Mucosa of gallbladder (tissue), 1 donor: ENCODE measurements around the gene TMEM187. TPM values are rescaled to one million over a fixed set of nuclear protein-coding genes. Genes with fewer than 3 reads are reported as not detected.
A peak's percentile ranks its signal among the peaks of the same experiment; 100 is the strongest.

ENCODE experiments used
- DNase-seq: peaks from one replicate; pipeline ENCODE4 v3.0.0-alpha.2; 2020; ENCODE audit warnings: low spot score
- total RNA-seq: library from RNA; stranded (reverse); gene quantifications from one replicate; pipeline ENCODE4 v1.2.1, GENCODE V29; 2021
- donor health status: DM: no; HTN: no; CAD: no.

Gene TMEM187, protein sequence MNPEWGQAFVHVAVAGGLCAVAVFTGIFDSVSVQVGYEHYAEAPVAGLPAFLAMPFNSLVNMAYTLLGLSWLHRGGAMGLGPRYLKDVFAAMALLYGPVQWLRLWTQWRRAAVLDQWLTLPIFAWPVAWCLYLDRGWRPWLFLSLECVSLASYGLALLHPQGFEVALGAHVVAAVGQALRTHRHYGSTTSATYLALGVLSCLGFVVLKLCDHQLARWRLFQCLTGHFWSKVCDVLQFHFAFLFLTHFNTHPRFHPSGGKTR
- total RNA-seq: 14.4 TPM

DNA sequence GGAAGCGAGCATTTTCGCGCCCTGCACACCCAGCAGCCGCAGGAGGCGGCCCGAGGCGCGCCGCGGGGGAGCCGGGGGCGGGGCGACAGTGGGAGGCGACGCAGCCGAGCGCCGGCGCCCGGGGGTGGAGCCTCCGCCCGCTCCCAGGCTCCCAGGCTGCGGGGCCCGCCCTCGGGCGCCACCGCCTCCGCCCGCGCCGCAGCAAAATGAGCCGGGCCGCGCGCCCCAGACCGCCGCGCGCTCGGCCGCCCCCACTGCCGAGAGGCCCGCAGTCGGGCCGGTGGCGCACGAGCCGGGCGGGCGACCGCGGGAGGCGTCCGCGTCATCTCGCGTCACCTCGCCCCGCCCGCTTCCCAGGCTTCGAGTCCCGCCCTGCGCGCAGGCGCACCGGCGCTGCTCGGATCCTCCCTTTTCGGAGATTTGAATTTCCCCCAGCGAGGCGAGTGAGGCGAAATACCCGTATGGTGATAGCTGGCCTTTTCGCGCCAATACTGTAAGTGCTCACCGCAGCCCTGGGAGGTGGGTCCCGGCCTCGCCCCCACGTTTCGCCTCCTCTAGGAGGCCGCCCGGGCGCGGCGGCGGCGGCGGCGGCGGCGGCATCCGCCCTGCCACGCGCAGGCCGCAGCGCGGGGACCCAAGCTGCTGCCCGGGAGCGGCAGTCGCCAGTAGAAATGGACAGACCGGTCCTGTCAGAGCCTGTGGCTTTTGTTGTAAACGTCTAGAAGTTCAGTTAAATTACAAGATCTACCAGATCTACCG is at the start of gene TMEM187:
Gene TMEM187 (plus strand): TSS at position 387 of the 759 bp plus-strand sequence. CDS start 9,309 bp downstream, outside the sequence.
- DNase-seq: peak; percentile 87

DNA sequence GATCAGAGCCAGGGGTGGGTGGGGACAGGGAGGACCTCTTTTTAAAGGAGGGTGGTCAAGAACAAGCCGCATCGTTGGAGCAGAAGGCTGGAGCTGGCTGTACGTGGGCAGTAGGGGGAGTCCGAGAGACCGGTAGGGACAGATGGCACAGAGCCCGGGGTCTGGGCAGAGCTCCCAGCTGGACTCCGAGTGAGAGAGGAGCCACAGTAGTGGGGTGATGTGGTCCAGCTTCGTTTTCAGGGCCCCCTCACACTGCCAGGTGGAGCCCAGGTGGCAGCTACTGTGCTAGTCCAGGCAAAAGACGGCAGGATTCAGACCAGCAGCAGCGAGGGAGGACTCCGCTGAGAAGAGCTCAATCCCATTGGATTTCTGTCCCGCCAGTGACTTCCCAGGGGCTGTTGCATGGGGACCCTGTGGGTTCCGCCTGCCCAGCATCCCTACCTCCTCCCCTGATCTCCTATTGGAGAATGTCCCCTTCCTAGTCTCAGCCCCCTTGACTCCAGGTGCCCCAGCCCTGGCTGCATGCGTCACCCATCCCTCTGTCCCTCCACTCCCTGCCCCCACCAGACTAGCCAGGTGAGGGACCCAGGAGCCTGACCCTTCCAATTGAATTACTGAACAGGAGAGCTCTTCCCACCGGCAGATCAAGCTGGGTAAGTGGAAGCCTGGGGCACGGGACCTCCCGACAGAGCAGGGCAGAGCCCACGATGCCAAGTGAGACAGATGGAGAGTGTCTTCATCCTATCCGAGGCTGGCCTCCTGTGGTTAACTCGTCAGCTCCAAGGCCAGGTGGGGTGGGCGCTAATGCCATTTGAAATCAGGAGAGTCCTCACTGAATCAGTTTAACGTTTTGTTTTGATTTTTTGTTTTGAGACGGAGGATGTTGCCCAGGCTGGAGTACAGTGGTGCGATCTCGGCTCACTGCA is 49.4 kb upstream of the TMEM187 start:
- peak; percentile 66 for DNase-seq

DNA sequence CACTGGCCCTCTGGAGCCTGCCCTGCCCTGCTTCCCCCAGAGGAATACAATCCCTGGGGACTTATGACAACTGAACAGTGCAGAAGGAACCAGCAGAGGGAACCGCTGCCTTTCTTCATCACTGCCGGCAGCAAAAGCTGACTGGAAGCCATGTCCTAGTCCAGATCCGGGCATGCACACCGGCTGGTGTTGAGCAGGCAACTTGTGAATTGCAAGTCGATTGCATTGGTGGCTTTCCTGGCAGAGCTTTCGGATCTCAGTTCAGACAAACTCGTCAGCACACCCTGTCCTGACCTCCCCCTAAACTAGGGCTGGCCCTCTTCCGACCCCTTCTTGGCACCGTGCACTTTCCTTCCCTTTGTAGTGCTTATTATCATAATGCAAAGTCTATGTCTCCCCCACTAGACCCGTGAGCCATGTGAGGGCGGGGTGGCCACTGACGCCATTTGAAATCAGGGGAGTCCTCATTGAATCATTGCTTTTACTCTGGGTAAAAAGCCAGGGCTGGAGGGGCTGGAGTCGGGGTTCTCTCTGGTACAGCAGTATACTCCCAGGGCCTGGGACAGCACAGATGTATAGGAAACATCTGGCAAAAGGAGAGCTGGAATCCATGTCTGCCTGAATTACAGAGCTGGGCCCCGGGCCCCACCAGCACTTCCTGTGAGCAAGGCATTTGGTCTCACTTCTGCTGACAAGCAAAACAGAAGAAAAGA is 48.2 kb upstream of the TMEM187 start:
- no peak for DNase-seq

DNA sequence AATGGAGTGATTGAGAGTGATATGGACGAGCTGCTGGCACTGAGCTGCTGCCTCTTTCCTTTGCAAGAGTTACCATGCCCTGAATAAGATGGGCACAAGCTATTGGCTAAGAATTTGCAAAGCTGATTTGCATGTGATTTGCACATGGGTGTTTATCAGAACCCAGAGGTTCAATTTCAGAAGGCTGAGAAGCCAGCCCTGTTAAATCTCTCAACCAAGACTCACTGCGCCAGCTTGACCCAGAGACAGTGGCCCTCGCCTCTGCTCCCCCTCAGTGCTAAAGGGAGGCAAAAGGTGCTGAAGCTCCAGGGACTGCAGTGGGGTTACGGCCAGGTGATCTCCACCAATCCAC is 47.2 kb upstream of the TMEM187 start:
- DNase-seq: no peak

DNA sequence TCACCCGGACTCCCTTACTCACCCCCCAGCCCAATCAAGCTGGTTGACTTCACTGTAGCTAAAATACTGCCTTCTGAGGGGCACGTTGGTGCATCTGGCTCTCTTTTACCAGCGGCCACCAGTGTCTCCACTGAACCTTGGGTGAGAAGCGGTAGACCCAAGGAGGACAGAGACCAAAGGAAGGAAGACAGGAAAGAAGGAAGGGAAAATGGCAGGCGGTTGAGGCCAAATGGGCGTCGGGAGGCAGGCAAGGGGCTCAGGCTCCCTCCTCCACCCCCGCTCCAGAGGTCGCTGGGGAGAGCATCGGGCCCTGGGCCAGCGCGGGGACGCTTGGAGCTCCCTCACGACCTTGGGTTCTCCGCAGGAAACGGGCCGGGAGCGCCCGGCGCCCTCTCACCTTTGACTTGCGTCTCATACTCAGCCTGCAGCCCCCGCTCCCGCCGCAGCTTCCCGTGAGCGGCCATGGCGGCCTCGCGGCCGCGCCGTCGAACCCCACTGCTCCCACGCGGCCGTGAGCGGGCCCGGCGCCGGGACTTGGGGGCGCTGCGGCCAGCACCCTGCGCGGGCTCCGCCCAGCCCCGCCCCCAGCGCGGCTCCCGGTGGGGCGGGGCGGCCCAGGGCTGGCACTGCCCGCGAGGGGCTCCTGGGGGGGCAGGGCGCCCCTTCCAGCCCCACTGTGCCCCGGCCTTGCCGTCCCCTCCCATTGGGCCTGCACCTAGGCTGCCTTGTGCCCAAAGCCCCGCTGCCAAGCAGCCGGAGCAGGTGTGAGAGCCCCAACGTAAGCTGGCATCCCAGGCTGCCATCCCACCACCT is 46.6 kb upstream of the TMEM187 start, which contains the start of gene ARHGAP4:
Gene ARHGAP4 (minus strand): TSS at position 526 of the 813 bp plus-strand sequence. CDS start 62 bp downstream, at position 464.
- no peak for DNase-seq

DNA sequence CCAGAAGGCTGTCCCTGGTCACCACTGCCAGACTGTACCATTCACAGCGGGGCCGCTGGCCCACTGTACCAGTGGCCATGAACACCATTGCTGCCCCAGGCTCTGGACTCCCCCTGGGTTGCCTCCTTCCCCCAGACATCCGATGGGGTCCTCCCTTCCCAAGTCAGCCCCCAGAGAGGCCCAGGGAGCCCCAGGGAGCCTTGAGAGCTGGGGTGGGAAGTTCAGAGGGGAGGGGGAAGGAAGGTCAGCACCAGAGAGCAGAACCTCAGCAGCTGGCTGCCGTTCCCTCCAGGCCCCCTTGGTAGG is 46.0 kb upstream of the TMEM187 start:
- no peak for DNase-seq

DNA sequence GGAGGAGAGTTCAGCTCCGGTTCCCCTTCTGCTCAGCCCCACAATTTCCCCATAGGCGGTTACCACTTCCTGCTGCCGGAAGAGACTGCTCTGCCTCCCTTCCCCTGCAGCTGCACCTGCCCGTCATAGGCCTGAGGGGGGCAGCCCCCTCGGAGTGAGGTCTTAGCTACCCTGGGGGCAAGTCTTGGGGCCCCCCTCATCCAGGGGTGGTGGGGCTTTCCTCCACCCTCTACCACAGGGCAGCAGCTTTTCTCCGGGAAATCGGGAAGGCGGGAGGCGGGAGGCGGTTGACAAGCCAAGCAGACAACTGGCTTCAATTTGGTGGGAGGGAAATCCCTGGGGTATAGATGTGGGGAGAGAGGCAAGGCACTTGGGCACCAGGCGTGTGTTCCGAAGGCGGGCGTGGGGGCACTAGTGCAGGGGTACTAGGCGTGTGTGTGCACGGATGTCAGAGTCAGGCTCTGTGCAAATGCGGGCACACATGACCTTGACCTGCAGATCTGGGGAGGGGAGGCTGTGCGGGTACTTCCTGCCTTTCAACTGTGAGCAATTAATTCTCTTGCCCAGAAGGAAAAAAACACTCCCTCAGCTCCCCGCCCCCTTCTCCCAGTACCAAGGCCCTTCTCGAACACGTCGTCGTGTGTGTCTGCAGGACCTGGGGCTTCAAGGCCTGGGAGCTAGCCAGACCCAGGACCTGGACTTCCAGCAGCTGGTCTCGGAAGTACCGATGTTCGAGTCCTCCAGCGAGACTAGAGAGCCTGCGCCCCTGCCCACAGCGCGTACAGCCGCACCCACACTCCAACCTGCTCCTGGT is 45.5 kb upstream of the TMEM187 start:
- DNase-seq: peak; percentile 42

DNA sequence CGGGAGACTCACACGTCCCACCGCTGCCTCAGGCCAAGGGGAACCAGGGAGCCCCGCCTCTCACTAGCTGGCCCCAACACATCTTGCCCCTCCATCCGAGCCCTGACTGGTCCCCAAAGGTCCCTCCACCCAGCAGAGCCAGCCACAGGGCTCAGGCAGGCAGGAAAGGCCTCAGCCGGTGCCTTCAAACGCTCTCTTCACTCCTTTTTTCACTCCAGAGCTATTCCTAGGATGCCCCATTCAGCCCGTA is 45.0 kb upstream of the TMEM187 start:
- no peak for DNase-seq

DNA sequence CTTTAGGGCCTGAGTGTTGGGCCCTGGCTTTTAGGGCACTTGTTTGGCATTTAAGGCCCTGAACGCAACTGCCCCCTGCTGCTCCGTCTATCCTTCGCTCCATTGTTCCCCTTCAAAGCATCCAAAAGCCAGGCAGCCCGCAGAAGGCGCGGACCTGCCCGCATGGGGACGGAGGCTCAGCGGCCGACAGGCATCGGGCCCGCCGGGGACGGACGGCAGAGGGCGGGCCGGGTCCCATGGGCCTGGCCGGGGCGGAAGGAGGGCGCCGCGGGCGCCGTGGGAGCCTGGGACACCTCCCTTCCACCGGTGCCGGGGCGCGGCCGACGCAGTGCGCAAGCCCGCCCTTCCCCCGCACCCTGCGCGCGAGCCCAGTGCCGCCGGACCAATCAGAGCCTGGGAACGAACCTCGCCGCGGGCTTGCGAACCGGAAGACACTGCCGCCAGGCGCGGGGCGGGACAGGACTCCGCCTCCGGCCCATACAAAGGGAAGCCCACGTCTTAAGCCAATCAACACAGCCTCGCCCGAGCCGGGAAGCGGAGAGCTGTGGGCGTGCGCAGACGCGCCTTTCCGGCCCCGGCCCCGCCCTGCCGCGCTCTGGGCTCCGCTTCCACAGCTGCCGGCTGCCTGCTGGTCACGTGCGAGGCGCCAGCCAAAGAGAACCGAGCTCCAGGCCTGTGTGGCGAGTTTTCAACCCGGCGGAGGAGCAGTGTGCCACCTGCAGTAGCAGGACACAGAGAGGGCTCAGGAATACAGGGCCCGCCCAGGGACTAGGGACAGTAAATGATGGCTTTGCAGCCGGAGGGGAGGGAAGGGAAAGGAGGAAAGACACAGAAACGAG is 44.4 kb upstream of the TMEM187 start:
- DNase-seq: peak; percentile 97

DNA sequence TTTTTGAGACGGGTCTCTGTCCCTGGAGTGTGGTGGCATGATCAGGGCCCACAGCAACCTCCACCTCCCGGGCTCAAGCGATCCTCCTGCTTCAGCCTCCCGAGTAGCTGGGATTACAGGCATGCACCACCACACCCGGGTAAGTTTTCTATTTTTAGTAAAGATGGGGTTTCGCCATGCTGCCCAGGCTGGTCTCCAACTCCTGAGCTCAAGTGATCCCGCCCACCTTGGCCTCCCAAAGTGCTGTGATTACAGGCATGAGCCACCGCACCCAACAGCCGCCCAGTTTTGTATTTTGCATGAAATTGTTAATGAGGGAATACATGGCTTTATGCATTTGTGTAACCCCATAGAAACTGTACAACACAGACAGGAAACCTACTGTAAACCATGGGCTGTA is 43.7 kb upstream of the TMEM187 start:
- no peak for DNase-seq

DNA sequence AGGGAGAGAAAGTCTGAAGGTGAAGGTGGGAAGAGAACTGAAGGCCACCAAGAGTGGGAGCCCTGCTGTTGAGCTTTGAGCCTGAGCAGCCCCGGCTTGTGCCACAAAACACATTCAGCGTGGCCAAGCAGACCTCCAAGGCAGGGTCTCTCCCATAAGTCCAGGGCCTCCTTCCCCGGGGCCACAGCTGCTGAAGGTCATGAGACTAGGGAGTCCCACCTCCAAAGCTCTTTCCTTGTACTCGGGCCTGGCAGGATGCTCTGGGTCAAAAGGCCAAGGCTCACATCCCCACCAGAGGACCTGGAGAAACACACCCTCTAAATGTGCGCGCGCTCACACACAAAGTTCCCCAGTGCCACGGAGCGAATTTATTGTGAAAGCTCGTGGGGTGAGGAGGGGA is 43.0 kb upstream of the TMEM187 start:
- no peak for DNase-seq

DNA sequence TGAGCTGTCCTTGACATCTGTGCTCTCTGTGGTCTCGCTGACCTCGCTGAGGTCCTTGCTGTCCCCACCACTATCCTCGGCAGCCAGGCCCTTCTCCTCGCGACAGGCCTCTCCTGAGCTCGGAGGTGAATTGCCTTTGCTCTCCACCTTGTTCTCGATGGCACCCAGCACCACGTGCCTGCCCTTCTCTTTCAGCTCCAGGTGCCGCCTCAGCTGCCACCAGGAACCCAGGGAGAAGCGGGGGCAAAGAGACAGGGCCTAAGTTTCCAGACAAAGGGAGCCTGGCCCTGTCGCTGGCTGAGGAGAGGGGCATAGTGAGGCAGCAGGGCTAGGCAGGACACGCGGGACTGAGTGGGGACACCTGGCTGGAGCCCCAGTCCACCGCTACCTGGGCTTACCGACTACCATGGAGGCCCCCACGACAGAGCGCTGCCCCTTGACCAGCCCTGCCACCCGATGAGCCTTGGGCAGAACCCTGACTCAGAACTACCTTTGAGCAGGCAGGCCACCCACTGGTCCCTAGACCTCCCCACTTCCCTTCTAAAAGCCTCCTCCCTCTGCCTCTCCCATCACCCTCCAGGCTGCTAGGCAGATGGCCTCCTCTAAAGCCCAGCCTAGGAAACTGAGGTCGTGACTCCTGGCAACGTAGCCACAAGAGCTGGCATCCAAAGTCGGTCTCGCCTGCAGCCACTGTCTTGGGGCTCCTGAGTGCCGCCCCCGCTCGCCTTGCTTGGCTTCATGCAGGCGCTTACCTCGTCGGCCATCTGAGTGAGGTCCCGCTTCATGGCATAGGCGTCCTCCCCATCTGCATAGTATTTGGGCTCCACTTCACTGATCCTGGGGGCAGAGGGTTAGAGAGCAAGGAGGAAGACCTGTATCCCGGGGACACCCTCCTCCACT is 42.3 kb upstream of the TMEM187 start:
- no peak for DNase-seq

DNA sequence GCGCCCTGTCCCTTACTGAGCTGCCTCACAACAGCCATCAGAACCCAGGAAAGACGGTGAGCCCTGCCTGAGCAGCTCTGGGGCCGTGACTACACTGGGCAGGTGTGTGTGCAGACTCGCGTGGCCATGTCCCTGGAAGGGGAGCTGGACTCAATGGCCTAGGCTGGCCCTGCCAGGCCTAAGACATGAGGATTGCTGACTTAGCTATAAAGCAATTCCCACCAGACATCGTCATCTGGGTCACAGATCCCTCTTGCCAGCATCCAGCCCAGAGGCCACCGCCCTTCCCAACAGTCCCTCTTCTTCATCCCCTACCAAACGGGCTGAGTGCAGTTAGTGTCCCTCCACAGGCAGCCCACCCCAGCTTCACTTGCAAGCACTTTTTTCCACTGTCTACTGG is 41.4 kb upstream of the TMEM187 start:
- no peak for DNase-seq

DNA sequence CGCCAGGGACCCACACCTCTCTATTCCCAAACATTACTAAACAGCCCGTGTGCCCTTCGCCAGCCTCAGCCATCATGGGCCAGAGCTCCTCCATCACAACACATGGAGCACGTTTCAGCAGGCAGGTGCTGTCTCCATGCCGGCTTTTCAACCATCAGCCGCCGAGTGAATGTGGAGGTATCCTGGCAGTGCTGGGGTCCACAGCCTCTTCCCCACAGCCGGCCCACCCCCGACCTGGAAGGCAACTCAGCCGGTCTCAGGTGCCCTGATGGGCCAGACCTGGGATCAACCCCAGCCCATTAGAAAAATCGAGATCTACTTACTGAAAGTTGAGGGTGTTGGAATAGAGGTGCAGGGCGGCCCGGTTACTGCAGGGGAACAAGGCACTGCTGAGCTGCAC is 40.8 kb upstream of the TMEM187 start:
- DNase-seq: no peak

DNA sequence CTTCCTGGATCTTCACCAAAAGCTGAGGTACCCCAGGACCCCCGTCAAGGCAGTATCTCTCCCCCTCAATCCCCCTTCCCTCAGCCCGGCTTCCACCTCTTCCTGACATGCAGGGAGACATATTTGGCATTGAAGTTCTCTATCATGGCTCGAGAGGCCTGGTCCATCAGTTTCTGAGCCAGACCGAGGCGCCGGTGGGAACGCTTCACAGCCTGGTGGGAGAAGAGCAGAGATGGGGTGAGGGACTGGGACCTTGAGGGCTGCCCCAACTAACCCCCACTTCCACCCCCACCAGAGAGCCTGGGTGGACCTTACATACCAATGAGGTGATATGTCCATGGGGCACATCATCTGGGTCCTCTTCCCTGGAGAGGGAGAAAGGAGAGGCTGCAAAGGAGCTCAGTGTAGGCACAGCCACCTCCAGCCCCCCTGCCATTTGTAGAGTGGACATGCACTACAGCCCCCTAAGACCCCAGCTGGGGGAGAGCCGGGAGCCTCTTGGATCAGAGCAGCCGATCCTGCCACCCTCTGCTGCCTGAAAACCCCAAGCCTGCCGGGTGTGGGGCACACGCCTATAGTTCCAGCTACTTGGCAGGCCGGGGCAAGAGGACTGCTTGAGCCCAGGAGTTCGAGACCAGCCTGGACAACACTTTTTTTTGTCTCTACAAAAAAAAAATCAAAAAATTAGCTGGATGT is 40.2 kb upstream of the TMEM187 start:
- no peak for DNase-seq

DNA sequence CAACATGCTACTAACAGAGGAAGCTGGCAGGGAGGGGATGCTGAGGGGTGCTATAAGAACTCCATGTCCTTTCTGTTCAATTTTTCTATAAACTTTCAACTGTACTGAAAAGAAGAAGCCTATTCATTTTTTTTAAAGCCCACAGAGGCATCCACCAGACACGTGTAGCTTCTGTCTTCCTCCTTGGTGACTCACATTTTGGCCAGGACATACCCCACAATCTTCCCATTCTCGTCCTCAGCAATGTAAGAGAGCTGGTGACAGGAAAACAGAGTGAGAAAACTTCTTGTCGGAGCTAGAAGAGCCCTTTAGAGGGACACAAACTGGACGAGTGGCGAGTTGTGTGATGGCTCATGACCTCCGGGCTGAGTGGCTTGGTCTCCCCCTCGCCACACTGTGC is 38.8 kb upstream of the TMEM187 start:
- no peak for DNase-seq

DNA sequence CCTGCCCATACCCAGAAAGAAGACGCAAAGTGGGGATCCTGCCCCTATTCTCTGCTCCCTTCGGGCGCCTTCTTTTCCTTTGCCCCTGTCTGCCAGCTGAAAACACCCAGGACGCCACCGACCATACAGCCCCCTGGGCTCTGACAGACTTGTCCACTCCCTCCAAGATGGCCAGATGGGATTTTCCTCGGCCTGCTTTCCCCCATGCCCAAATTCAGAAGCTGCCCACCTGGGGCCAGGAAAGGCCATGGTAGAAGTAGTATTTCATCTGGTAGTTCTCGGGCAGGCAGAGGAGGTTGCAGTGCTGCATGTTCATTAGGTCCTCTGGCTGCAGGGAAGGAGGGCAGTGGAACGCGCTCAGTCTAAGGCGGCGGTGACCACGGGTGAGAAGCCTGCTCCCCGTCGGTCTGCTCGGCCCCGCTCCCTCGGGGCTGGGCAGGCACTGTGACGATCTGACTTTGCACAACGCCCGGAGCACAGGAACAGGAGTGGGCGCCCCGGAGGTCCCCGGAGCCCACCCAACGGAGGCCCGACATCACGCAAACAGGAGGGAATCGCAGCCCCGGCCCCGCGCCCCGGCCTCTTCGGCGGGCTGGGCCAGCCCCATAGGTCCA is 38.3 kb upstream of the TMEM187 start:
- DNase-seq: no peak
